ENCODE data around the gene LAMTOR2.

The LAMTOR2 gene

DNA sequence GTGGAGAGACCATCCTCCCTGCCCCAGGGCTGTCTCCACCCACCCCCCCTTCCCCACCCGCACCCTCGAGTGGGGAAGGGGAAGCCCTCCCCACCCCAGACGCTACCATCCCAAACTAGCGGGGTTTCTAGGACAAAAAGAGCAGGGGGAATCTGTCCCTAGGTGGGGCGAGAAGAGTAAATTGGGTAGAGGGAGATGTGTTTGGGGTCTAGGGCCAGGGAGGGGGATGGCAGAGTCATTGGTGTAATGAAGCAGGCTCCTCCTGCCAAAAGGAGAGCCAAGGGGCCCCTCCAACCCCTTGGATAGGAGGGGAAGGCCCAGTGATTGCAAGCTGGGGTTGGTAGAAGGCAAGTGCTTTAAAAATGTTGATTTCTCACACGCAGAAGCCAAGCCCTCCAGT lies 17.7 kb downstream of the LAMTOR2 start:
- DNase-seq (ENCODE audit: low read depth) = no peak
- no peak overlapping the region for H3K4me3 ChIP-seq (ENCODE audit: low read length)
- TF ChIP-seq, protein P1, sequence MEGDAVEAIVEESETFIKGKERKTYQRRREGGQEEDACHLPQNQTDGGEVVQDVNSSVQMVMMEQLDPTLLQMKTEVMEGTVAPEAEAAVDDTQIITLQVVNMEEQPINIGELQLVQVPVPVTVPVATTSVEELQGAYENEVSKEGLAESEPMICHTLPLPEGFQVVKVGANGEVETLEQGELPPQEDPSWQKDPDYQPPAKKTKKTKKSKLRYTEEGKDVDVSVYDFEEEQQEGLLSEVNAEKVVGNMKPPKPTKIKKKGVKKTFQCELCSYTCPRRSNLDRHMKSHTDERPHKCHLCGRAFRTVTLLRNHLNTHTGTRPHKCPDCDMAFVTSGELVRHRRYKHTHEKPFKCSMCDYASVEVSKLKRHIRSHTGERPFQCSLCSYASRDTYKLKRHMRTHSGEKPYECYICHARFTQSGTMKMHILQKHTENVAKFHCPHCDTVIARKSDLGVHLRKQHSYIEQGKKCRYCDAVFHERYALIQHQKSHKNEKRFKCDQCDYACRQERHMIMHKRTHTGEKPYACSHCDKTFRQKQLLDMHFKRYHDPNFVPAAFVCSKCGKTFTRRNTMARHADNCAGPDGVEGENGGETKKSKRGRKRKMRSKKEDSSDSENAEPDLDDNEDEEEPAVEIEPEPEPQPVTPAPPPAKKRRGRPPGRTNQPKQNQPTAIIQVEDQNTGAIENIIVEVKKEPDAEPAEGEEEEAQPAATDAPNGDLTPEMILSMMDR (conservative IDR thresholded peaks at IDR 0.05; ENCODE audit: low read depth, low read length) = no peak

DNA sequence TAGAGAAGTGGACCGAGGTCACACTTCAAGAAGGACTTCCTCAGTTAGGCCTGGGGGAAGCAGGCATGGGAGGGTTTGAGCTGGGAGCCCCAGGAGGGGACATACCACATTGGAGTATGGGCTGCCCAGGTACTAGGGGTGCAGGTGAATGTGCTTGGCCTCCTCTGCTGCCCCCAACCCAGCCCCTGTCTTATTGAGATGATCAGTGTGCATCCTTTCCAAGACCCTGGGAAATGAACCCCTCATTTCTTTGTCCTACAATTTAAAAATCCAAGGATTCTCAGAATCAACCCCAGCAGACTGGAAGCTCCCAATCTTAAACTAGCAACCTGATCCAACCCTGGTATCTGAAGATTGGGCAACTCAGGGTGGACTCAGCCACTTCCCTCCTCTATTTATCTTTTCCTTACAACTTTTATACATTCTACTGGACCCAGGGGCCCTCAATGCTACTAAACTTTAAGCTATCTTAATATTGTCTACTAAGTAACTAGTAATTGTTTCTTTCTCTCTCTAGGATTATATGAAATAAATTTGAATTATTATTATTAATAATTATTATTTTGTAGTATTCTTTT lies 18.6 kb downstream of the LAMTOR2 start:
- TF ChIP-seq, protein P1 (conservative IDR thresholded peaks at IDR 0.05; ENCODE audit: low read depth, low read length) = no peak
- no peak for DNase-seq (ENCODE audit: low read depth)
- no peak overlapping the region for H3K4me3 ChIP-seq (ENCODE audit: low read length)

- TF ChIP-seq, protein P1 (conservative IDR thresholded peaks at IDR 0.05; ENCODE audit: low read depth, low read length) = no peak
- no peak overlapping the region for H3K4me3 ChIP-seq (ENCODE audit: low read length)
- no peak for DNase-seq (ENCODE audit: low read depth)
These were observed 19.2 kb downstream of the LAMTOR2 start for GRCh38 chr1:156073740-156074139.

DNA sequence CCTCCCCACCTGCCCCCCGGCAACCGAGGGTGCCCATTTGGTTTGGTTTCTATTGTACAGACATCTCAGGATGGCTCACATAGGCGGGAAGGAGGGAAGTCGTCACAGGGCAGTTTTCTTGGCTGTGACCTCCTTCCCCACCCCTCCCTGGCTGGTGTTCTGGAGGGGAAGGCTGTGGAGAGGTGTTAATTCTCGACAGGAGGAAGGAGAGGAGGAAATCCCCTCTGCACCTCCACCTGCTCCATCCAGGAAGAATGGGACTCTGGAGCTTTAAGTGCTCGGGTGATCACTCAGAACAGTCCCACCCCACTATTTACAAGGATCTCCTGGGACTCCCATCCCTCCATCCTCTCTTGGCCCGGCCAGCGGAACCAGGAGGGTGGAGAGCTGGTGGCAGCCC lies 20.1 kb downstream of the LAMTOR2 start:
- no peak for DNase-seq (ENCODE audit: low read depth)
- H3K4me3 ChIP-seq (ENCODE audit: low read length) = no peak overlapping the region
- TF ChIP-seq, protein P1 (conservative IDR thresholded peaks at IDR 0.05; ENCODE audit: low read depth, low read length) = no peak

- TF ChIP-seq, protein P1 (conservative IDR thresholded peaks at IDR 0.05; ENCODE audit: low read depth, low read length) = no peak
- no peak for DNase-seq (ENCODE audit: low read depth)
- H3K4me3 ChIP-seq (ENCODE audit: low read length) = no peak overlapping the region
These were observed 20.6 kb downstream of the LAMTOR2 start for GRCh38 chr1:156075162-156075561.

GRCh38 chr1:156075775-156076204 lies 21.2 kb downstream of the LAMTOR2 start:
- TF ChIP-seq, protein P1 (conservative IDR thresholded peaks at IDR 0.05; ENCODE audit: low read depth, low read length) = no peak
- no peak overlapping the region for H3K4me3 ChIP-seq (ENCODE audit: low read length)
- no peak for DNase-seq (ENCODE audit: low read depth)

DNA sequence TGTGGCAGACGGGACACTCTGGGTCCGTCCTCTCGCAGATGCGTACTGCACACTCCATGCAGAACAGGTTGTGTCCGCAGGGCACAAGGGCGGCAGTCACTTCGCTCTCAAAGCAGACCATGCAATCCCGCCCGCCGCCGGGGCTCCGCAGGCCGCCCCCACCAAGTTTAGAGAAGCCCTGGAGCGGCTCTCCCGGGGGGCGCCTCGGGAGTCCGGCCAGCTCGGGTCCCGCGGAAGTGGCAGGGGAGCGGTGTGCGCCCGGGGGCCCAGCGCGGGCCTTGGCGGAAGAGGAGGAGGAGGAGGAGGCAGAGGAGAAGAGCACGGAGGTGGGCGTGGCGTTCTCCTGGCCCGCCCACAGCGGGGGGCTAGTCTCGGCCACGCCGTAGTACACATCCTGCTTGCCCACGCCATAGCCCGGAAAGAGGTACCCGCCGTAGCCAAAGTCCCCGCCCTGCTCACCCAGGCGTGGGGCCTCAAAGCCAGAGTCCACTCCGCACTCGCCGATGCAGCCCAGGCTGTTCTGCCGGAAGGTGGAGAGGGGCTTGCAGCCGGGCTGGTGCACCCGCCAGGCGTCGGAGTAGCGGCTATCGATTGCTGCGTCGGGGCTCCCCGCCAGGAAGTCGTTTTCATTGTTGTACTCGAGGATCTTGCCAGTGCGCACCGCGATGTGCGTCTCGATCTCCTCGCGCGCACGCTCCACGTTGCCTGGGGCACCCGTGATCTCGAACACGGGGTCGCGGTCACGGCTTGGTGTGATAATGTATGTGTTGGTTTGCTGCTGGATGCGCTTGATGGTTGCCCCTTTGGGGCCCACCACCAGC lies 22.2 kb downstream of the LAMTOR2 start:
- TF ChIP-seq, protein P1 (conservative IDR thresholded peaks at IDR 0.05; ENCODE audit: low read depth, low read length) = no peak
- DNase-seq (ENCODE audit: low read depth) = no peak
- no peak overlapping the region for H3K4me3 ChIP-seq (ENCODE audit: low read length)
